HAP-1 (cell line): Measurements from ENCODE around the gene MATN3.
"Not testable (repeated sequence)": the region's sequence is repeated elsewhere in the genome, so short reads cannot be mapped to it uniquely, and the experiment has no call there.

Experiments used
- DNase-seq, 2 experiments: peaks; one replicate each; pipeline ENCODE4 v3.0.0-alpha.2; 2016 to 2020; ENCODE audit warnings: low spot score in 2 of 2
- H3K27me3 ChIP-seq: fragments of 250-450 bp; sonication (Bioruptor Pico); 2 replicates; pipeline ENCODE4 v1.5.1; 2020; ENCODE audit warnings: low read depth, mild to moderate bottlenecking, moderate library complexity
- H3K36me3 ChIP-seq: fragments of 250-450 bp; sonication (Bioruptor Pico); replicated peaks from 2 replicates; pipeline ENCODE4 v1.5.1; 2020; ENCODE audit warnings: mild to moderate bottlenecking
- H3K4me1 ChIP-seq: fragments of 250-450 bp; sonication (Bioruptor Pico); 2 replicates; pipeline ENCODE4 v1.5.1; 2020; ENCODE audit warnings: mild to moderate bottlenecking
- H3K4me3 ChIP-seq: fragments of 250-450 bp; sonication (Bioruptor Pico); 2 replicates; pipeline ENCODE4 v1.5.1; 2020; ENCODE audit warnings: mild to moderate bottlenecking, moderate library complexity
- H3K9me3 ChIP-seq: fragments of 250-450 bp; sonication (Bioruptor Pico); 2 replicates; pipeline ENCODE4 v1.5.1; 2020; ENCODE audit warnings: mild to moderate bottlenecking, moderate library complexity
- in situ Hi-C: fragments of 300-500 bp; cut with MboI; formaldehyde crosslinking; loops from 3 replicates; pipeline ENCODE4 v1.14.3; 2020; ENCODE audit warnings: low sequenced_read_pairs, inconsistent platforms, mixed read lengths

MATN3 gene

GRCh38 chr2:20048488-20049448 is 36.3 kb upstream of the MATN3 start:
- Histone ChIP-seq H3K9me3 (no peaks in the 10 kb centered on the region), H3K4me1 (peaks cover 18% of the 10 kb centered on the region), H3K36me3 (no peaks in the 10 kb centered on the region), H3K27me3 (no peaks in the 10 kb centered on the region), H3K4me3 (peak overlapping the region; percentile 67)
- in situ Hi-C loops, result no loop called here
- no peak for DNase-seq

- H3K36me3 ChIP-seq, H3K9me3 ChIP-seq, H3K4me3 ChIP-seq, in situ Hi-C loops, DNase-seq, H3K27me3 ChIP-seq: not testable (repeated sequence)
- peaks cover 20% of the 10 kb centered on the region for H3K4me1 ChIP-seq
Observed at GRCh38 chr2:20045712-20046292, 33.3 kb upstream of the MATN3 start.

- no peak overlapping the region for H3K4me3 ChIP-seq
- no peaks in the 10 kb centered on the region for H3K9me3 ChIP-seq
- H3K4me1 ChIP-seq, result peaks cover 17% of the 10 kb centered on the region
- DNase-seq, result no peak
- in situ Hi-C loops, result no loop called here
- H3K27me3 ChIP-seq, result no peaks in the 10 kb centered on the region
- H3K36me3 ChIP-seq, result peaks cover 13% of the 10 kb centered on the region
Observed at GRCh38 chr2:20044778-20045177, 32.3 kb upstream of the MATN3 start.

- H3K9me3 ChIP-seq, result no peaks in the 10 kb centered on the region
- DNase-seq, result peak; percentile 62 to 90
Observed at GRCh38 chr2:20042531-20042930, 30.1 kb upstream of the MATN3 start.

GRCh38 chr2:20040489-20041172 is 28.2 kb upstream of the MATN3 start:
- no peak for DNase-seq
- in situ Hi-C loops, result no loop called here
- no peaks in the 10 kb centered on the region for H3K27me3 ChIP-seq
- peaks cover 33% of the 10 kb centered on the region for H3K36me3 ChIP-seq
- no peaks in the 10 kb centered on the region for H3K9me3 ChIP-seq
- H3K4me3 ChIP-seq, result no peak overlapping the region
- H3K4me1 ChIP-seq, result peaks cover 8% of the 10 kb centered on the region

More at GRCh38 chr2:20042531-20042930, 30.1 kb upstream of the MATN3 start:
- Histone ChIP-seq H3K4me1 (peaks cover 8% of the 10 kb centered on the region), H3K4me3 (no peak overlapping the region), H3K27me3 (no peaks in the 10 kb centered on the region), H3K36me3 (peaks cover 24% of the 10 kb centered on the region)
- in situ Hi-C loops, result no loop called here

GRCh38 chr2:20037660-20038059 is 25.2 kb upstream of the MATN3 start:
- Histone ChIP-seq H3K36me3 (peaks cover 51% of the 10 kb centered on the region), H3K9me3 (no peaks in the 10 kb centered on the region), H3K4me3 (no peak overlapping the region), H3K4me1 (peaks cover 6% of the 10 kb centered on the region), H3K27me3 (no peaks in the 10 kb centered on the region)
- DNase-seq, result no peak
- in situ Hi-C loops, result no loop called here

GRCh38 chr2:20035955-20036666 is 23.6 kb upstream of the MATN3 start:
- H3K36me3 ChIP-seq, result peaks cover 54% of the 10 kb centered on the region
- in situ Hi-C loops, result no loop called here
- no peak overlapping the region for H3K4me3 ChIP-seq
- no peaks in the 10 kb centered on the region for H3K27me3 ChIP-seq
- no peaks in the 10 kb centered on the region for H3K9me3 ChIP-seq
- DNase-seq, result no peak
- no peaks in the 10 kb centered on the region; the same call in 1 of the 2 replicates for H3K4me1 ChIP-seq

- in situ Hi-C loops, result no loop called here
- H3K36me3 ChIP-seq, result peaks cover 47% of the 10 kb centered on the region
Observed at GRCh38 chr2:20034821-20035220, 22.4 kb upstream of the MATN3 start.

GRCh38 chr2:20034218-20034617 is 21.8 kb upstream of the MATN3 start:
- Histone ChIP-seq H3K27me3 (no peaks in the 10 kb centered on the region), H3K36me3 (peaks cover 44% of the 10 kb centered on the region), H3K4me3 (no peak overlapping the region), H3K9me3 (no peaks in the 10 kb centered on the region), H3K4me1 (no peaks in the 10 kb centered on the region; the same call in 1 of the 2 replicates)
- in situ Hi-C loops, result no loop called here
- DNase-seq, result no peak

More at GRCh38 chr2:20034821-20035220, 22.4 kb upstream of the MATN3 start:
- Histone ChIP-seq H3K27me3 (no peaks in the 10 kb centered on the region), H3K4me3 (no peak overlapping the region), H3K9me3 (no peaks in the 10 kb centered on the region), H3K4me1 (no peaks in the 10 kb centered on the region; the same call in 1 of the 2 replicates)
- DNase-seq, result no peak

GRCh38 chr2:20033322-20033721 is 20.9 kb upstream of the MATN3 start:
- Histone ChIP-seq H3K4me3 (no peak overlapping the region), H3K9me3 (no peaks in the 10 kb centered on the region), H3K4me1 (no peaks in the 10 kb centered on the region; the same call in 1 of the 2 replicates), H3K27me3 (no peaks in the 10 kb centered on the region), H3K36me3 (peaks cover 40% of the 10 kb centered on the region)
- DNase-seq, result no peak
- in situ Hi-C loops, result no loop called here

- no peaks in the 10 kb centered on the region for H3K27me3 ChIP-seq
- H3K36me3 ChIP-seq, result peaks cover 26% of the 10 kb centered on the region
- in situ Hi-C loops, result no loop called here
- no peaks in the 10 kb centered on the region for H3K9me3 ChIP-seq
- no peak for DNase-seq
- H3K4me1 ChIP-seq, result no peaks in the 10 kb centered on the region; the same call in 1 of the 2 replicates
- no peak overlapping the region for H3K4me3 ChIP-seq
Observed at GRCh38 chr2:20030224-20030623, 17.8 kb upstream of the MATN3 start.

GRCh38 chr2:20027705-20028434 is 15.4 kb upstream of the MATN3 start:
- Histone ChIP-seq H3K9me3 (no peaks in the 10 kb centered on the region), H3K4me1 (no peaks in the 10 kb centered on the region; the same call in 1 of the 2 replicates), H3K36me3 (peaks cover 11% of the 10 kb centered on the region), H3K27me3 (no peaks in the 10 kb centered on the region), H3K4me3 (no peak overlapping the region)
- no peak for DNase-seq
- in situ Hi-C loops, result no loop called here

GRCh38 chr2:20027260-20027677 is 14.8 kb upstream of the MATN3 start:
- in situ Hi-C loops, result no loop called here
- Histone ChIP-seq H3K4me3 (no peak overlapping the region), H3K9me3 (no peaks in the 10 kb centered on the region), H3K4me1 (no peaks in the 10 kb centered on the region), H3K36me3 (peaks cover 5% of the 10 kb centered on the region), H3K27me3 (no peaks in the 10 kb centered on the region)
- no peak for DNase-seq
